Measurements from ENCODE around the gene VWA8.
"Not testable (repeated sequence)": the region's sequence is repeated elsewhere in the genome, so short reads cannot be mapped to it uniquely, and the experiment has no call there.

Gene VWA8

DNA sequence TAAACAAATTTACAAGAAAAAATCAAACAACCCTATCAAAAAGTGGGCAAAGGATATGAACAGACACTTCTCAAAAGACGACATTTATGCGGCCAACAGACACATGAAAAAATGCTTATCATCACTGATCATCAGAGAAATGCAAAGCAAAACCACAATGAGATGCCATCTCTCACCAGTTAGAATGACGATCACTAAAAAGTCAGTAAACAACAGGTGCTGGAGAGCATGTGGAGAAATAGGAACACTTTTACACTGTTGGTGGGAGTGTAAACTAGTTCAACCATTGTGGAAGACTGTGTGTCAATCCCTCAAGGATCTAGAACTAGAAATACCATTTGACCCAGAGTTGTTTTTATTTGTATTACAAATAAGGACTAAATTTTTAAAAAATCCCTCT lies 215.4 kb downstream of the VWA8 start:
- DNase-seq (ENCODE audit: low read depth in 3 of 3), result not testable (repeated sequence)

DNA sequence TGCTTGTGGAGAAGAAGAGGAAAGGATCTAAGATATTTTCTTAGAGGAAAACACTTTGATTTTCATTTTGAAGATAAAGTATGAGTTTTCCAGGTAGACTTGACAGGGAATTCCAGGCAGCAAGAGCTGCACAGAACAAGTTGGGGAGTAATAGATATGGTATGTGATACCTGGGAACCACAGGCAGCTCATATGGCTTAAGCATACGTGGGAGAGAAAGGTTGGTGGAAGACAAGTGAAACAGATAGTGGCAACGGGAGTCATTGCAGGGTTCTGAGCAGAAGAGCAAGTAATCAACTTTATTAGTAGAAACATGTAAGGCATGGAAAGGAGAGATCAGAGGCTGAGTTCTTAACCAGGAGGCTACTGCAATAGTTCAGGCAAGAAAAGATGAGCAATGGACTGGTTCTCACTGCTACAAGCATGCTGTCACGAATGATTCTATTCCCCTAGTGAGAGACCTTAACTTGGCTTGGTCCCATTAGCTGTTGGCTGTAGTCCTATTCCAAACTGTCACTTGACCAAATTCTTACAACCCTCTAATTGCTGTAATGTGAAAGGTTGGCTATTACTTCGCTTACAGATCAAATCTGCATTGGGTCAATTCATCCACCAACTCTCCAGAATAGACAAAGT lies 217.9 kb downstream of the VWA8 start:
- DNase-seq (ENCODE audit: low read depth in 3 of 3), result no peak

DNA sequence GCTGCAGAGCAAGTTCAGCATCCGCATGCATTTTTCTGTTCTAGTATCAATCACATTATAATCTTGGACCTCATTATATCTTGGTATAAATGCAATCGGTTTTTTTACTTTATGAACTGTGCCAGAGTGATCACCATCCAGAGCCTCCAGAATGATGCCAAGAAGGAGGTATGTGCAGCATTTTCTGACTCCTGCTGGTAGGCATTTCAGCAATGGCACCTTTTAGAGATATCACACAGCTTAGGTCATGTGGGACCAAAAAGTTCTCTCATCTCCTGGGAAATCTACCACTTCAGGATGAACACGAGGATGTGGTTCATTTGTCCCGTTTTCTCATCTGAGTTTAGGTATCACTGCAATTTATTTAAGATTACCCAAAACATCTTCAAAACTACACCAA lies 220.4 kb downstream of the VWA8 start:
- no peak for DNase-seq (ENCODE audit: low read depth in 3 of 3)

DNA sequence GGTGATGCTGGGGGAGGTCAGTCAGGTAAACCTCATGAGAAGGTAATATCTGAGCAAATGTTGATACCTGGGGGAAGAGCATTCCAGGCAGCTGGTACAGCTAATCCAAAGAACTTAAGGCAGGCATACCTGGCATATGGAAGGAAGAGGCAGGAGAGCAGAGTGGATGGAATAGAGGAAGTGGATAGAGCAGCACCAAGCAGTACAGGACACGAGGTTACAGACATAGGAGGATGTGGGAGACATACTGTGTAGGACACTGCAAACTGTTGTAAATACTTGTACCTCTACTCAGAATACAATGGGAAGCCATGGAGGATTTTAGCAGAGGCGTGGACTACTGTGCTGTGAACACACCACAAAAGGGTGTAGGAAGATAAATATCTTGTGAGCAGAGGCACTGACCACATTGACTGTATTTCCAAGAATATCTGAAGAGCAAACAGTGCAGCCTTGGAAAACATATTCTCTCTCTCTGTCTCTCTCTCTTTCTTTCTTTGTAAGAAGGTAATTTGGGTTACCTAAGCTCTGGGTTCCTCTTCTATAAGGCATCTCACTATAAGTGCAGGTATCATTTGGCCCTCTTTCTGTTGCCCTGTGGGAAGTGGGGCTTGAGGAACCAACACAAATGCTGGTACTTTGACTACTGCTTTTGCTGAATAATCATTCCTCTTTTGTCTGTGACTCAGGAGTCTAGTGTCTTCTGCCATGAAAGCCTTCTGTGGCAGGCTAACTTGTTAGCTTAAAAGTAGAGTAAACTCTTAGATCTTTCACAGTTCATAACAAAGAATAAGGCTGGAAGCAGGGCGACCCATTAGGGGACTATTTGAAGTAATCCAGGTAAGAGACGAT lies 238.0 kb downstream of the VWA8 start:
- no peak for DNase-seq (ENCODE audit: low read depth in 3 of 3)

DNA sequence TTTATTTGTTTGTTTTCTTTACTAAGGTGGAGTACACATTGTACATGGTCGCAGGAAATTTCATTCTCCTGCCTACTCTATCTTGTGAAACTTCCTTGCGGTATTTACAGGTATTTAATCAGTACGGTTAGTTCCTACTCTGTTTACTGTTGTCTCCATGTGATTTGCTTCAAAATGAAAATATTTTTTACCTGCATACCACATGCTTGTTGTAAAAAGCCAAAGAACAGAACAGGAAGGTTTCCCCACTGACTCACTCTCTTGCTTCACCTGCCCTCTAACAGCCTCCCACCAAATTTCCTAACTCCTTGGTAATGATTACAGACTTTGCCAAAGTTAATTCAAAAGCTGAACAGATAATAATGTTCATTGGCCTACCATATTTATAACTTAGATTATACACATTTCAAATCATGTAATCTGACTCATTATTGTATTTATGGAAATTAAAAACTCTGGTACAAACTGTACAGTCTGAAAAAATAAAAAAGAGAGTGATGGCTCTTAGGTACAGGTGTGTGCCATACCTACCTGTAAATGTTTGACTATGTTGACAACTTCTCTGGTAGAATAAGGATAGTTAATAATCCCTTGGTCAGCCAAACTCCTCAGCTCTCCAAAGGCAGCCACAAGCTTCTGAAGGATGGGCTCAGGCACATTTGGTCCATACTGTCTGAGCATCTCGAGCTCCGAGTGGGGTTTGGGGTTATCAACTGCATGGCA lies 239.9 kb downstream of the VWA8 start:
- DNase-seq (ENCODE audit: low read depth in 3 of 3), result no peak

DNA sequence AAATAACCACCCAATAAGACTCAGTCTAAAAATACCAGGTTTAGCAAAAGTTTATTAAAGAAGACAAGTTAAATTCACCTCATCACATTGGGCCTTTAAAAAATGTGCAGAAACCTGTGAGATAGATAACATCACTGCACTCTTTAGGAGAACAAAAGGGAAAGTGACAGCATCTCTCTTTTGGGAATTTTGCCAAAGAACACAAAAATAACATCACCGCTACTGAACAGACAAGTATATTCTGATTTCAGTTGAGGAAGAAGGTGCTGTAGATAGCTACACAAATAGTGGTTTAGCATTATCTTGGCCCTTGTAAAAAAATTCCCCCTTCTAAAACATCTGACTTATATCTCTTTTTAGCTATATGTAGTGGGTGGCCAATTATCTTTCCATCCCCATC lies 244.7 kb downstream of the VWA8 start:
- DNase-seq (ENCODE audit: low read depth in 3 of 3), result no peak

DNA sequence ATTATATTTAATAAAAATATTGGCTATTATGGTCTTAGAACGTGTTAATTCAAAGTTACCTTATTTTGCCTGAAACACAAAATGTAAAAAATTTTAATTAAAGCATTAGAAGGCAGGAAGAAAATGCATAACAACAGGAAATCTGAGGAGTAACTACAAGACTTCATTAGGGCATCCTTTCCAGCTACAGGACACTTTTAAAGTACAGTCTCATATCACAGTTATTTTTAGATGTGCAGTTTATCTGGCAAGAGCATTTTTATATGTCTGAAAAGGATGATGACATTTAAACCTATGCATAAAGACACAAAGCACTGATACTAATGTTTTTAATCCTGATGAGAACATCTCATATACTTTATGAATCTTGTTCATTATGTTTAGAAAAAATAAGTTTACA lies 247.5 kb downstream of the VWA8 start:
- no peak for DNase-seq (ENCODE audit: low read depth in 3 of 3)

DNA sequence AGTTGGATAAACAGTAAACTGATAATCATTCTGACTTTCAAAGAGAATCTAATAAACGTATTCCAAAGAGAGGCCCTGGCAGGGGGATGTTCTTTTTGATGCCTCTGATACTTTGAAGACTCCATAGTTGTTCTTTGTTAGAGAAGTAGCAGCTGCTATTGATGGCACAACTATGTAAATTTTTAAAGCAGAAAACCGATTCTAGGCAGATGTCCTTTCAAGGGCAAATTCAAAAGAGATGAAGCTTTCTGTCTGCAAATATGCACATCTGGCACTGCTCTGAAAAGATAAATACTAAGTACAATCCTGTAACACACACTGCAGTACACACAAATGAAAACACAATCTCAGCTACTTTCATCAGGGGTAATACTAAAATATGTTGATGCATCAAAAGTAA lies 250.1 kb downstream of the VWA8 start:
- no peak for DNase-seq (ENCODE audit: low read depth in 3 of 3)

DNA sequence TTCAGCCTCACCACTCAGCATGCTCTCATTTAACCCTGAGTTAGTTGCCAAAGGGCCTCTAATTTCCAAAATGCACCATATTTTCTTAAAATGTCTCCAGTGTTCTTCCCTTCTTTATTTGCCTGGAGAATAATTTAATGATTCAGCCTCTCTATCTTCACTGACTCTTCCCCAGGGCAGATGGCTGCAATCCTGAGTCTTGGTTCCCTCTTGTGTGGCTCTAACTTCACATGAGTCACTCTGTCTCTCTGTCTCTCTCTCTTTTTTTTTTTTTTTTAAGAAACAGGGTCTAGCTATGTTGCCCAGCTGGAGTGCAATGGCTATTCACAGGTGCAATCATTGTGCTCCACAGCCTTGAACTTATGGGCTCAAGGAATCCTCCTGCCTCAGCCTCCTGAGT lies 251.4 kb downstream of the VWA8 start:
- DNase-seq (ENCODE audit: low read depth in 3 of 3), result no peak

DNA sequence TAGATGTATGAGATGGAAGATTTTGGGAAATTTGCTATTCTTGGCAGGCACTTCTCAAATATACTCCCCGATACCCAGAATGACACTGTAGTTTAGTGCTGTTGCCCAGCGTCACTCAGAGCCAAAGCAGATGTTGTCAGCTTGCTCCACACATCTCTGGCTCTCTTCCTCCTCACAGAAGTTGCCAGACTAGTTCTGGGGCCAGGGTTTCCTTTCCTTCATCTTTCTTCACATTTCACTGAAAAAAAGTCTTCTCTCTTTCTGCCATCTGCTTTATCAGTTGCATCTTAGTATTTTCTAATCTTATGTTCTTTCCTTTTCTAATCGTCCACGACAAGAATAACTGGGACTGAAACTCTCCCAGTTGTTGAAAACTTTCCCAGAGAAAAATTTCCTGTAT lies 252.2 kb downstream of the VWA8 start:
- DNase-seq (ENCODE audit: low read depth in 3 of 3), result no peak

DNA sequence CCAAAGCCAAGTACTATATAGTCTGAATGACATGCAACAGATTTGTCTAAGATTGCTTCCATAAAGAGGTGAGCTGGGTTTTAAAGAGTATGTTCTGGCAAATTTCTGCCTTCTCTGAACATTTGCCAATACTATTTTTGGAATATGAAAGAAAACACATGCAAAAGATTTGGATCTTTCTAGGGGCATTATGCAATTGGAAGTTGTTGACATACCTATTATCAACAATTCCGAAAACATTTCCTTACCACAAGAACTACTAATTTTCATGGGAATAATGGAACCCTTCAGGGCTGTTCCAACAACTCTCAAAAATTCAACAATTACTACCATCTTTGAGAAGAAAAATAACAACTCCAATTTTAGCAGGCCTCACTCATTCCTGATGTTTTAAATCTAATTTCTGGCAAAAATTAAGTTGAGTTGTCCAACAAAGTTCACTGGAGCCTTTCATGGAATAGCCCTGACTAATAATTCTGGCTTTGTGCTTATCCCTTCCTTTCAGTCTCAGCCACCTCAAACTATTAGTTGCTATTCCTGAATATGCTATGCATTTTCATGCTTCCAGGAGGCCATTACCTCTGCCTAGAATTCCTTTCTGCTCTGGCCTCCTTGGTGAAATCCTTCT lies 253.6 kb downstream of the VWA8 start:
- no peak for DNase-seq (ENCODE audit: low read depth in 3 of 3)

DNA sequence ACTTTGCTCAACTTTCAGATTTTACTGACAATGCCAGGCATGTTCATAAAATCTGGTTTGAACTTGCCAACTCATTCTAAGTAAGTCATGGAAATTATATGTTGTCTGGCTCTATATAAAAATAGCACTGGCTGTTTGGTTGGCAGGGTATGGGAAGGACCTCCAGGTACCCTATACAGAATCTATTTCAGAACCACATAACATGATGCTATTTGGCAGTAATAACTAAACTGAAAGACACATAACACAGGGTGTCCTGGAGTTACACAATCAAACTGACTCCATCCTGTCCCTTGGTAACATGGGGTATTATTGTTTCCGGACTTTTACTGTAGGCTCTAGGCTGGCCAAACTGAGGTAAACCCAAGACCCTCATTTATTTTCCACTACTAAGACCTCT lies 254.8 kb downstream of the VWA8 start:
- DNase-seq (ENCODE audit: low read depth in 3 of 3), result no peak

DNA sequence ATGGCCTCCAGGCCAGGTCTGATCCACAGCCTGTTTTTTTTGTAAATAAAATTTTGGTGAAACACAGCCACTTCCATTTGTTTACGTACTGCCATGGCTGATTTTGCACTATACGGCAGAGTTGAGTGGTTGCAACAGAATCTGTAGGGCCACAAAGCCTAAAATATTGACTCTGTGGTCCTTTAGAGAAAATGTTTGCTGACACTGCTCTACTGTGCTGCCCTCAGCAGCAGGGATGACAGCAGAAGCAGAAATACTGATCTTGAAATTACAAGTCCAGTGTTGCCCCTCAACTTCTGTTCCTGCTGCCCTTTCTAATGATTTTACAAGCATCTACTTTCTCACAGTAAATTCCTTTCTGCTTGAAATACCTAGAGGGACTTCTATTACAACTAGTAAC lies 258.4 kb downstream of the VWA8 start:
- no peak for DNase-seq (ENCODE audit: low read depth in 3 of 3)

DNA sequence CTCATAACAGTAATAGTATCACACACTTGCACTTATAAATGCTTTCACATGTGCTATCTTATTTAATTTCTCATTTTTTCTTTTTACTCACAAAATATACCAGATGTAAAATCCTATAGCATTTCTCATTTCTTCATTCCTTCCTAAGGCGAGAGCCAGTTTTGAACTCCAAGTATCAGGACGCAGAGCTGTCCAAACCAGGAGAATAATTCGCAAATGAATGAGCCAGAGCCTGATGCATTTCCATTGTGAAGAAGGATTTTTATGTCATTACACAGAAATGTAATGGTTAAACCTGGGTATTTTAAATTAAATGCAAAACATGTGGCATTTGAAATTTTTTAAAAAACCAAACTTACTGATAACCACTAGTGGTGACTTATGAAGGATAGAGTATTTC lies 259.2 kb downstream of the VWA8 start:
- DNase-seq (ENCODE audit: low read depth in 3 of 3), result no peak

DNA sequence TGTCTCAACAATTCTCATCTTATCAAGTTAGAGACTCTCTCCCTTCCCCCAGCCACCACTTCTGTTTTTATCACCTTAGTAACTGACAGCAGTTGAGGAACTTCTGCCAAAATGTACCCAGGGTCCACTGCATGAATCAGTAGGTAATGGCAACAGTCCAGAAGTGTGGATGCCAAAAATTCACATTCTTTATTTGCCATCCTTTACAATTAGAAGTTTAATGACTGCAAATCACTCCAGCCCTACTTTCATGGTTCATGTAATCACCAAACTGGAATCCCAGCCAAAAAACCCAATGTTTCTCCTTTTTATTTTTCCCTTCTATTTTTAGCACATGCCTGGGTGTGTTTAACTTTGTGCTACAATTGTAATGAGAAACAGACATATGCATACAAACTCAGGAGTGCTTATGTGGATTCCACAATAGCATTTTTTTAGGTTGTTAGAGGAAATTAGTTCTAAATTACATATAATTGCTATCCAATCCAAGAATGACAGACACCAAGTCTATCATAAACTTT lies 260.1 kb downstream of the VWA8 start:
- DNase-seq (ENCODE audit: low read depth in 3 of 3), result no peak

DNA sequence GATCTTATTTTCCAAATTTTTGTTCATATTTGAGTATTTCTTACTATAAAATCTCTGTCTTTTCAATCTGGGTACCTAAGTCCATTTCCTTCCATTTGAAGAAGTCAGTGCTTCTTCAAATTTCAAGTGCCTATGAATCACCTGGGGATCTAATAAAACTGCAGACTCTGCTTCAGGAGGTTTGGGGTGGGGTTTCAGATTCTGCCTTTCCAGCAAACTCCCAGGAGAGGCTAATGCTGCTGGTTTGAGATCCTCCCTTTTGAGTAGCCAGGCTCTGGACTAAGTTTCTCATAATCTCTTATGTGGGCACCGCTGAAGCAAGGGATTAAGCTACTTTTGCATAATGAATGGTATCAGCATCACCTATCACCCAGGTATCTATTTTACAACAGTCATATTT lies 261.1 kb downstream of the VWA8 start:
- DNase-seq (ENCODE audit: low read depth in 3 of 3), result no peak

DNA sequence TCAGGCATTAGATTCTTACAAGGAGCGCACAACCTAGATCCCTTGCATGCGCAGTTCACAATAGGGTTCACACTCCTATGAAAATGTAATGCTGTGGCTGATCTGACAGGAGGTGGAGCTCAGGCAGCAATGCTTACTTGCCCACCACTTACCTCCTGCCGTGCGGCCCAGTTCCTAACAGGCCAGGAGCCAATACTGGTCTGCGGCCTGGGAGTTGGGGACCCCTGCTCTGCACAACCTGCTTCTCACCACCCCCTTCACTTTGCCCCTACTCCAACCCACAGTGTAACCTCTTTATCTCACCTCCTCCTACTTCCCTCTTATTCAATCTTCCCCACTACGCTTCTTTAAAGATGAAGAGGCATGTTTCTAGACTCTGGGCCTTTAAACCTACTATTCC lies 263.3 kb downstream of the VWA8 start:
- DNase-seq (ENCODE audit: low read depth in 3 of 3), result no peak

DNA sequence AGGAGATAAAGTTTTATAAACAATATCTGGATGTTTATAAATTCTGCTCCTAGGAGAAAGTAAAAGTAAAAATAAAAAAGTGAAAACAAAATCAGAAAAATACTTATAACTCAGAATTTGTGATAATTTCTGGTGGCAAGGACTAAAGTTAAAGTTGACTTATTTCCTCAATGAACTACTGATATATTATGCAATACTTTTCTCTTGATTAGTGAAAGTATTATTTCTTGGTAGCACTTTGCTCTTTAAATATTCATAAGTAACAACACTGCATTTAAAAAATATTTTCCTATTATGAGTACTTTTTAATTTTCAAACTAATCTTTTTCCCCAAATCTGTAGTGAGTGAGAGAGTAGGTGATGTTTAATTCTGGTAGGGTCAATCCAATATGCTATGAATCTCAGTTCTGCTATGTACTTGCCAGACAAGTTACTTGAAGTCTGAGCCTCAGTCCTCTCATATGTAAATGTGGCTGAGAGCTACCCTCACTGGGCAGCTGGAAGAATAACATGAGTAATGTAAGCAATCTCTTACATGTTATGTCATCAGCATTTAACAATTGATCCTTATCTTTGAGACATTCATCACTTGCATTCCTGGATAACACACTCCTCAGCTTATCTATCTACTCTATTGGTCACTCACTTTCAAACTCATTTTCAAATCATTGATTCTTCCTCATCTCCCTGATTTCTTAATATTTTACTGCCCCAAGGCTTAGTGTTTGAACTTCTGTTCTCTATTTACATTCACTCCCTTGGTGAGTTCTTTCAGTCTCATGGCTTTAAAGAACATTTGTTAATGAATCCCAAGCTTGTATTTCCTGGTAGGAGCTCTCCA lies 264.5 kb downstream of the VWA8 start:
- no peak for DNase-seq (ENCODE audit: low read depth in 3 of 3)

DNA sequence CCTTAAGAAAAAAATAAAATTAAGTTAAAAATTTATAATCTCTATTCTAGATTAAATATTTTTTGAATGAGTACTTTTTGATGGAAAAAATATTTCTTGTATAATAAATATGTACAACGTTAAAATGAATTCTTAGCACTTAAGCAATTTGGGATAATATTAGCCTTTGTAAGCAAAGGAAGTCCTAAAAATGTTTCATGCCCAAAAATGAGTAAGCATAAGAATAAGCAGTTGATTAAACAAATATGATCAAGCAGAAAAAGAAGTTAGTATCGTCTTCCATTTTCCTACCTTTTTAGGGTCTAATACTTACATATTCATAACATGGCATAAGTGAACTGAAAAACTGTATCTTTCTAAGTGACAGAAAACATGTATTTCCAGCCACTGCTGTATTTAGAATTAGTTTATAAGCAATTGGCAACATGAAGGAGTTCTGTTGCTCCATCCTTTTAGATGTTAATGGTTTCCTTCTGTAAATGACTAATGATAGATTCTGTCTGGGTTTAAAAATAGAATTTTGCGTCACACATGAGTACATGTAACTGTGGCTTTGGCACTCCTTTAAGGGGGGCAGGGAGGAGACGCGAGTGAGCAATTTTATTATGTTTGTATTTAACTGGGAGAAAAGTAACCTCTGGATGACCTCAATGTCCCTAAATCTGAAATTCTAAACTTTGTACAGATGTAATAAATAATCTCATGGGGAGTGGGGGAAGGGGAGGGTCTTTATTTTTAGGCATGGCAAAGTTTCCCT lies 266.2 kb downstream of the VWA8 start:
- no peak for DNase-seq (ENCODE audit: low read depth in 3 of 3)

DNA sequence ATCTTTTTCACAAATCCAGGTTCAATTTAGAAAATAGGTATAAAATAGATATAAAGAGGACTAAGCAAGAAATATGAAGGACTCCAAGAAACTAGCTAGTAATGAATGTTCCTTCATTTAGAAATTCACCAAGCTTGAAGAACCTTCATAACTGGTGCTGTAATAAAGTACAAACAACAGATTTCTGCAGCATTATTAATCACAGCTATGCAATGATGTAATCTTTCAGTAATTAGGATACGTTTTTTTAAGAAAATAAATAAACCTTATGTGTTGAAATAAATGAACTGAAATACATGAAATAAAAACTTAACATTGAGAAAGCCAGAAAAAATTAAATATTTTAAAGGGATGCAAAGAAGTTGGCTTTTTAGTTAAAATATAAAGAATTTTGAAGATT lies 267.5 kb downstream of the VWA8 start:
- DNase-seq (ENCODE audit: low read depth in 3 of 3), result no peak

DNA sequence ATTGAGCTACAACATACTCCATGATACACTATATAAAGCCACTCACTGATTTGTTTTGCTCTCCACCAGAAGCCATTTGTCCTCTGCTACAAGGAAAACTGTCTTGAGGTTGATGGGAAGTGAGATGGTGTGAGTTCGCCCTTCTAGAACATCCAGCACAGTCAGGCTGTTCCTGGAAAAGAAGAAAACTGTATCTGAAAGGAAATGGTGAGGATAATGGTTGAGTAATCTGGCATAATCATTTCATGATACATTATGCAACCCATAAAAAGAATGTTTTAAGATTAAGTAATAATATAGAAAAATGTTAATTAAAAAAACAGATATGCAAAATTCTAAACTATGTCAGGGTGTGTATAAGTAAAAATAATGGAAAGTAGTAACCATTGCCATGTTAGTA lies 269.6 kb downstream of the VWA8 start:
- DNase-seq (ENCODE audit: low read depth in 3 of 3), result no peak

Measured in stimulated activated CD4-positive, alpha-beta T cell treated with anti-CD3 and anti-CD28 coated beads, TNF-alpha, amount 100 ng/mL, for 24 hours (primary cell).